ENCODE measurements around the gene CCDC13.

Gene CCDC13

DNA sequence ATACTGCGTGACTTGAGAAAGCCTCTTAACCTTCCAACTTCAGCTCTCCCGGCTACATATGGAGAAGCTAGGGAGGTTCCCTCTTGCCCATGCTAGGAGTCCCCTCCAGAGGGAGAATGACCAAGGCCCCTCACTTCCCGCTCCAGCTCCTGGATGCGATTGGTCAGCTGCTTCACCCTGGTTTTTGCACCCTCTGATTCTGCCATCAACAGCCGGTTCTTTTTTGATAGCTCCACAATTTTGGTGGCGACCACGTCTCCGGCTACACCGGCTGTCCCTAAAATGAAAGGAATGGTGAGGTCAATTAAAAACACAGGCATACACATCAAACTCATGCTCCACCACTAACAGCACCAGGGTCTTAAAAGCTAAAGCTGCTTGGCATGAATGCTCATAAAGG, 20.6 kb downstream of the CCDC13 start:
- H3K9me3 ChIP-seq (ENCODE audit: control insufficient read depth, insufficient read depth, low read length), result no peaks in the 10 kb centered on the region
- no peaks in the 10 kb centered on the region for H3K9me2 ChIP-seq (replicated peaks; ENCODE audit: control insufficient read depth, low read length)
- H3K4me1 ChIP-seq (ENCODE audit: control insufficient read depth, low read length), result no peaks in the 10 kb centered on the region
- H3K27ac ChIP-seq (ENCODE audit: low read depth, low read length), result no peak overlapping the region
- no peak for TF ChIP-seq EZH2phosphoT487 (IDR thresholded peaks at IDR 0.05; ENCODE audit: borderline replicate concordance, low read length)
- TF ChIP-seq, protein P1, sequence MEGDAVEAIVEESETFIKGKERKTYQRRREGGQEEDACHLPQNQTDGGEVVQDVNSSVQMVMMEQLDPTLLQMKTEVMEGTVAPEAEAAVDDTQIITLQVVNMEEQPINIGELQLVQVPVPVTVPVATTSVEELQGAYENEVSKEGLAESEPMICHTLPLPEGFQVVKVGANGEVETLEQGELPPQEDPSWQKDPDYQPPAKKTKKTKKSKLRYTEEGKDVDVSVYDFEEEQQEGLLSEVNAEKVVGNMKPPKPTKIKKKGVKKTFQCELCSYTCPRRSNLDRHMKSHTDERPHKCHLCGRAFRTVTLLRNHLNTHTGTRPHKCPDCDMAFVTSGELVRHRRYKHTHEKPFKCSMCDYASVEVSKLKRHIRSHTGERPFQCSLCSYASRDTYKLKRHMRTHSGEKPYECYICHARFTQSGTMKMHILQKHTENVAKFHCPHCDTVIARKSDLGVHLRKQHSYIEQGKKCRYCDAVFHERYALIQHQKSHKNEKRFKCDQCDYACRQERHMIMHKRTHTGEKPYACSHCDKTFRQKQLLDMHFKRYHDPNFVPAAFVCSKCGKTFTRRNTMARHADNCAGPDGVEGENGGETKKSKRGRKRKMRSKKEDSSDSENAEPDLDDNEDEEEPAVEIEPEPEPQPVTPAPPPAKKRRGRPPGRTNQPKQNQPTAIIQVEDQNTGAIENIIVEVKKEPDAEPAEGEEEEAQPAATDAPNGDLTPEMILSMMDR (IDR thresholded peaks at IDR 0.05; ENCODE audit: low read depth, low read length, poor library complexity, severe bottlenecking), result no peak
- no peak overlapping the region for H3K4me3 ChIP-seq (ENCODE audit: low read length)
- no peak overlapping the region for H3K4me2 ChIP-seq (ENCODE audit: low read length)
- no peaks in the 10 kb centered on the region for H3K79me2 ChIP-seq (ENCODE audit: control insufficient read depth, low read length)
- H4K20me1 ChIP-seq (ENCODE audit: control insufficient read depth, insufficient read depth, low read depth, low read length), result no peaks in the 10 kb centered on the region
- no peaks in the 10 kb centered on the region for H3K36me3 ChIP-seq (ENCODE audit: control insufficient read depth, low read length)
- H3K27me3 ChIP-seq (ENCODE audit: control insufficient read depth, low read length), result no peaks in the 10 kb centered on the region
- H3F3A ChIP-seq (ENCODE audit: control insufficient read depth, insufficient read depth), result no peaks in the 10 kb centered on the region

GRCh38 chr3:42751609-42752008, 21.4 kb downstream of the CCDC13 start:
- no peaks in the 10 kb centered on the region for H4K20me1 ChIP-seq (ENCODE audit: control insufficient read depth, insufficient read depth, low read depth, low read length)
- no peaks in the 10 kb centered on the region for H3K79me2 ChIP-seq (ENCODE audit: control insufficient read depth, low read length)
- no peaks in the 10 kb centered on the region for H3K36me3 ChIP-seq (ENCODE audit: control insufficient read depth, low read length)
- no peak overlapping the region for H3K27ac ChIP-seq (ENCODE audit: low read depth, low read length)
- H3K27me3 ChIP-seq (ENCODE audit: control insufficient read depth, low read length), result no peaks in the 10 kb centered on the region
- H3F3A ChIP-seq (ENCODE audit: control insufficient read depth, insufficient read depth), result no peaks in the 10 kb centered on the region
- no peak overlapping the region for H3K4me3 ChIP-seq (ENCODE audit: low read length)
- TF ChIP-seq, protein P1 (IDR thresholded peaks at IDR 0.05; ENCODE audit: low read depth, low read length, poor library complexity, severe bottlenecking), result no peak
- TF ChIP-seq EZH2phosphoT487 (IDR thresholded peaks at IDR 0.05; ENCODE audit: borderline replicate concordance, low read length), result no peak
- no peaks in the 10 kb centered on the region for H3K9me2 ChIP-seq (replicated peaks; ENCODE audit: control insufficient read depth, low read length)
- no peaks in the 10 kb centered on the region for H3K9me3 ChIP-seq (ENCODE audit: control insufficient read depth, insufficient read depth, low read length)
- H3K4me2 ChIP-seq (ENCODE audit: low read length), result no peak overlapping the region
- no peaks in the 10 kb centered on the region for H3K4me1 ChIP-seq (ENCODE audit: control insufficient read depth, low read length)

GRCh38 chr3:42750834-42751233, 22.2 kb downstream of the CCDC13 start:
- Histone ChIP-seq H3K9me2 (replicated peaks; ENCODE audit: control insufficient read depth, low read length) (no peaks in the 10 kb centered on the region), H3F3A (ENCODE audit: control insufficient read depth, insufficient read depth) (no peaks in the 10 kb centered on the region)

More at GRCh38 chr3:42750834-42751233, 22.2 kb downstream of the CCDC13 start:
- no peaks in the 10 kb centered on the region for H3K36me3 ChIP-seq (ENCODE audit: control insufficient read depth, low read length)
- H3K9me3 ChIP-seq (ENCODE audit: control insufficient read depth, insufficient read depth, low read length), result no peaks in the 10 kb centered on the region
- H3K27me3 ChIP-seq (ENCODE audit: control insufficient read depth, low read length), result no peaks in the 10 kb centered on the region
- TF ChIP-seq, protein P1 (IDR thresholded peaks at IDR 0.05; ENCODE audit: low read depth, low read length, poor library complexity, severe bottlenecking), result no peak
- no peak for TF ChIP-seq EZH2phosphoT487 (IDR thresholded peaks at IDR 0.05; ENCODE audit: borderline replicate concordance, low read length)
- H3K4me3 ChIP-seq (ENCODE audit: low read length), result no peak overlapping the region
- H4K20me1 ChIP-seq (ENCODE audit: control insufficient read depth, insufficient read depth, low read depth, low read length), result no peaks in the 10 kb centered on the region
- H3K4me2 ChIP-seq (ENCODE audit: low read length), result no peak overlapping the region
- no peak overlapping the region for H3K27ac ChIP-seq (ENCODE audit: low read depth, low read length)
- H3K4me1 ChIP-seq (ENCODE audit: control insufficient read depth, low read length), result no peaks in the 10 kb centered on the region
- H3K79me2 ChIP-seq (ENCODE audit: control insufficient read depth, low read length), result no peaks in the 10 kb centered on the region

Data from DOHH2 (cell line).